Sigmoid colon (tissue), 4 donors: Measurements from ENCODE around the gene COL21A1.

Experiments
- EP300 ChIP-seq, 4 donors: sonication (generic); formaldehyde crosslinking; IDR thresholded peaks; one replicate each; pipeline ENCODE4 v1.6.1; 2017; ENCODE audit warnings: antibody characterized with exemption in 4 of 4
- POLR2AphosphoS5 ChIP-seq, 4 donors: sonication (generic); formaldehyde crosslinking; IDR thresholded peaks; one replicate each; pipeline ENCODE4 v1.6.1; 2017; ENCODE audit warnings: antibody characterized with exemption in 4 of 4

GRCh38 chr6:56242346-56242745, 5.0 kb downstream of the COL21A1 start:
- no peak for TF ChIP-seq EP300 (IDR thresholded peaks at IDR 0.05)
- TF ChIP-seq POLR2AphosphoS5 (IDR thresholded peaks at IDR 0.05), result no peak
